Renal pelvis (tissue), 3 donors: Measurements from ENCODE around the gene TCAF1. TPM values are rescaled to one million over a fixed set of nuclear protein-coding genes. Genes with fewer than 3 reads are reported as not detected.

Source experiments
- polyA plus RNA-seq, 3 donors: library from polyadenylated mRNA; unstranded; fragments of 120-200 nt; gene quantifications; one replicate each; pipeline ENCODE4 v1.2.1, GENCODE V29; 2013; ENCODE audit not compliant: insufficient read length in 3 of 3

TCAF1 gene
- polyA plus RNA-seq, 3 donors: 79.2 to 80.9 (median 80.7) TPM

Other genes with a start within 250 kb of the TCAF1 start
- gene CTAGE6, start 144.5 kb downstream of the TCAF1 start, polyA plus RNA-seq: not detected
- gene OR2F2, start 33.1 kb upstream of the TCAF1 start, polyA plus RNA-seq: not detected
- gene OR2F1, start 52.7 kb upstream of the TCAF1 start, polyA plus RNA-seq: under 1 TPM in 2 of 3 donors, not detected in 1; 0.17 to 0.22 TPM
- gene OR6B1, start 98.1 kb upstream of the TCAF1 start, polyA plus RNA-seq: not detected
- under 1 TPM in 2 of 3 donors, not detected in 1; 0.25 to 0.36 TPM for gene OR2A5, start 146.8 kb upstream of the TCAF1 start, polyA plus RNA-seq
- not detected for gene OR2A25, start 167.6 kb upstream of the TCAF1 start, polyA plus RNA-seq
- gene OR2A12, start 184.1 kb upstream of the TCAF1 start, polyA plus RNA-seq: under 1 TPM in 1 of 3 donors, not detected in 2; 0.05 TPM
- gene OR2A2, start 207.4 kb upstream of the TCAF1 start, polyA plus RNA-seq: not detected
- gene OR2A14, start 221.0 kb upstream of the TCAF1 start, polyA plus RNA-seq: under 1 TPM in 1 of 3 donors, not detected in 2; 0.09 TPM